Panc1 (cell line): ENCODE data around the gene NAA40. TPM values are rescaled to one million over a fixed set of nuclear protein-coding genes. Genes with fewer than 3 reads are reported as not detected.

Experiments
- ATAC-seq: fragments of 200-7000 bp; cut with Tn5 transposase; 2 replicates; pipeline ENCODE4 v1.9.1; 2020; ENCODE audit warnings: mild to moderate bottlenecking, moderate library complexity
- BruUV-seq: library from RNA; stranded (reverse); fragments of 400-500 nt; replicated peaks from 2 replicates; lab custom pipeline; 2021; lab: Mats Ljungman, UMichigan
- CTCF ChIA-PET: fragments of 300-600 bp; sonication (Branson Sonifier 250); formaldehyde crosslinking; loops from one replicate; lab custom pipeline; 2022; ENCODE audit warnings: antibody characterized with exemption; lab: Charles Lee
- POLR2A ChIA-PET: fragments of 300-600 bp; sonication (Branson Sonifier 250); formaldehyde crosslinking; loops from one replicate; lab custom pipeline; 2022; ENCODE audit warnings: antibody characterized with exemption; lab: Charles Lee
- DNase-seq: peaks from one replicate; pipeline ENCODE4 v3.0.0-alpha.2; 2010; ENCODE audit warnings: low read depth, low spot score
- H3K27ac ChIP-seq: 2 replicates; pipeline ENCODE4 v1.5.1; 2011; ENCODE audit warnings: mild to moderate bottlenecking, low read length, inconsistent platforms
- H3K27me3 ChIP-seq: fragments of 200-500 bp; sonication (Bioruptor generic); 2 replicates; pipeline ENCODE4 v1.6.0; 2014; ENCODE audit warnings: low read length, inconsistent platforms; ENCODE audit not compliant: control insufficient read depth, insufficient read depth
- H3K36me3 ChIP-seq: fragments of 200-500 bp; sonication (Bioruptor generic); 2 replicates; pipeline ENCODE4 v1.5.1; 2014; ENCODE audit warnings: inconsistent platforms, mild to moderate bottlenecking, low read length, moderate library complexity; ENCODE audit not compliant: control insufficient read depth, insufficient read depth
- H3K4me1 ChIP-seq: 2 replicates; pipeline ENCODE4 v1.5.1; 2011; ENCODE audit warnings: inconsistent platforms, mild to moderate bottlenecking, low read length, moderate library complexity; ENCODE audit not compliant: control insufficient read depth, insufficient read depth
- H3K4me3 ChIP-seq, 2 experiments: 2 replicates each; pipeline ENCODE4 v1.5.1; 2011 to 2012; ENCODE audit warnings: low read depth in 2 of 2, low read length in 2 of 2, mild to moderate bottlenecking in 2 of 2, inconsistent platforms in 1 of 2, moderate library complexity in 1 of 2
- H3K9me3 ChIP-seq: fragments of 200-500 bp; sonication (Bioruptor generic); 2 replicates; pipeline ENCODE4 v1.5.1; 2014; ENCODE audit warnings: low read depth, mild to moderate bottlenecking, inconsistent platforms, low read length, moderate library complexity; ENCODE audit not compliant: control insufficient read depth, insufficient read depth
- POLR2AphosphoS5 ChIP-seq: IDR thresholded peaks from 2 replicates; pipeline ENCODE4 v1.6.1; 2012; ENCODE audit warnings: mild to moderate bottlenecking, low read depth, low read length, moderate library complexity
- SIN3A ChIP-seq: IDR thresholded peaks from 2 replicates; pipeline ENCODE4 v1.6.1; 2012; ENCODE audit warnings: low read depth, mild to moderate bottlenecking, low read length, moderate library complexity, borderline replicate concordance; ENCODE audit not compliant: insufficient read depth
- TCF7L2 ChIP-seq: IDR thresholded peaks from 2 replicates; pipeline ENCODE4 v1.6.1; 2011; ENCODE audit warnings: mild to moderate bottlenecking, low read depth, low read length, inconsistent platforms
- in situ Hi-C: cut with HindIII; loops from 2 replicates; pipeline ENCODE4 v1.10.0; 2016; ENCODE audit warnings: low sequenced_read_pairs, low pct_unique_long_range_greater_than_20kb
- intact Hi-C: fragments of 100-400 bp; cut with micrococcal nuclease; formaldehyde crosslinking; loops from one replicate; pipeline ENCODE4 v1.10.0; 2022; ENCODE audit not compliant: unreplicated experiment
- total RNA-seq: library from RNA; stranded (reverse); gene quantifications from one replicate; pipeline ENCODE4 v1.2.1, GENCODE V29; 2021; ENCODE audit not compliant: unreplicated experiment
- TF ChIP-seq, protein P1 (sequence below): fragments of 450-650 bp; IDR thresholded peaks from 2 replicates; pipeline ENCODE4 v1.5.1; 2017; ENCODE audit warnings: mild to moderate bottlenecking
- TF ChIP-seq, protein P2 (sequence below), 2 experiments: IDR thresholded peaks; 2 replicates each; pipeline ENCODE4 v1.6.1; 2011 to 2012; ENCODE audit warnings: low read depth in 2 of 2, control low read depth in 1 of 2, low read length in 1 of 2, mild to moderate bottlenecking in 1 of 2, moderate library complexity in 1 of 2; ENCODE audit not compliant: insufficient read depth in 1 of 2

NAA40 gene
- total RNA-seq, 1 experiment from 2014 or later: 43.2 TPM

DNA sequence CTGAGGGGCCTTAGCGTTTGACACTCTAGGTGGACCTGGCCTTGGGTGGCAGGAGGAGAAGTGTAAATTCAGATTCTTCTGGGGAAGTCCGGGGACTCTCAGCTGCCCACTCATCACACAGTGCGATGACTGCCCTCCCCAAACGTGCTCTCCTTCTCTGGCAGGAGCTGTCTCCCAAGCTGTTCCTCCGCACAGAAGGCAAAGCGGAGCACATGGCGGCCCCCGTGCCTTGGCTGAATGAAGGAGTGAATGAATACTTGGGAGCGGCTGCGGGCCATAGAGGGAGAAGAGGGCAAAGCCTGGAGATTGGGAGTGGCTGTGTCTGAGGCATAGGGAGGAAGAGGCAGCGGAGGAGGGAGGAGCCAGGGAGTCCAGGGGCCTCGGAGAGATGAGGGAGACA, 6.9 kb upstream of the NAA40 start:
- H3K27ac ChIP-seq: no peak overlapping the region
- no peak for DNase-seq
- in situ Hi-C loops: no loop called here
- TF ChIP-seq TCF7L2: no peak
- TF ChIP-seq, protein P1, sequence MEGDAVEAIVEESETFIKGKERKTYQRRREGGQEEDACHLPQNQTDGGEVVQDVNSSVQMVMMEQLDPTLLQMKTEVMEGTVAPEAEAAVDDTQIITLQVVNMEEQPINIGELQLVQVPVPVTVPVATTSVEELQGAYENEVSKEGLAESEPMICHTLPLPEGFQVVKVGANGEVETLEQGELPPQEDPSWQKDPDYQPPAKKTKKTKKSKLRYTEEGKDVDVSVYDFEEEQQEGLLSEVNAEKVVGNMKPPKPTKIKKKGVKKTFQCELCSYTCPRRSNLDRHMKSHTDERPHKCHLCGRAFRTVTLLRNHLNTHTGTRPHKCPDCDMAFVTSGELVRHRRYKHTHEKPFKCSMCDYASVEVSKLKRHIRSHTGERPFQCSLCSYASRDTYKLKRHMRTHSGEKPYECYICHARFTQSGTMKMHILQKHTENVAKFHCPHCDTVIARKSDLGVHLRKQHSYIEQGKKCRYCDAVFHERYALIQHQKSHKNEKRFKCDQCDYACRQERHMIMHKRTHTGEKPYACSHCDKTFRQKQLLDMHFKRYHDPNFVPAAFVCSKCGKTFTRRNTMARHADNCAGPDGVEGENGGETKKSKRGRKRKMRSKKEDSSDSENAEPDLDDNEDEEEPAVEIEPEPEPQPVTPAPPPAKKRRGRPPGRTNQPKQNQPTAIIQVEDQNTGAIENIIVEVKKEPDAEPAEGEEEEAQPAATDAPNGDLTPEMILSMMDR: no peak
- TF ChIP-seq, protein P2, sequence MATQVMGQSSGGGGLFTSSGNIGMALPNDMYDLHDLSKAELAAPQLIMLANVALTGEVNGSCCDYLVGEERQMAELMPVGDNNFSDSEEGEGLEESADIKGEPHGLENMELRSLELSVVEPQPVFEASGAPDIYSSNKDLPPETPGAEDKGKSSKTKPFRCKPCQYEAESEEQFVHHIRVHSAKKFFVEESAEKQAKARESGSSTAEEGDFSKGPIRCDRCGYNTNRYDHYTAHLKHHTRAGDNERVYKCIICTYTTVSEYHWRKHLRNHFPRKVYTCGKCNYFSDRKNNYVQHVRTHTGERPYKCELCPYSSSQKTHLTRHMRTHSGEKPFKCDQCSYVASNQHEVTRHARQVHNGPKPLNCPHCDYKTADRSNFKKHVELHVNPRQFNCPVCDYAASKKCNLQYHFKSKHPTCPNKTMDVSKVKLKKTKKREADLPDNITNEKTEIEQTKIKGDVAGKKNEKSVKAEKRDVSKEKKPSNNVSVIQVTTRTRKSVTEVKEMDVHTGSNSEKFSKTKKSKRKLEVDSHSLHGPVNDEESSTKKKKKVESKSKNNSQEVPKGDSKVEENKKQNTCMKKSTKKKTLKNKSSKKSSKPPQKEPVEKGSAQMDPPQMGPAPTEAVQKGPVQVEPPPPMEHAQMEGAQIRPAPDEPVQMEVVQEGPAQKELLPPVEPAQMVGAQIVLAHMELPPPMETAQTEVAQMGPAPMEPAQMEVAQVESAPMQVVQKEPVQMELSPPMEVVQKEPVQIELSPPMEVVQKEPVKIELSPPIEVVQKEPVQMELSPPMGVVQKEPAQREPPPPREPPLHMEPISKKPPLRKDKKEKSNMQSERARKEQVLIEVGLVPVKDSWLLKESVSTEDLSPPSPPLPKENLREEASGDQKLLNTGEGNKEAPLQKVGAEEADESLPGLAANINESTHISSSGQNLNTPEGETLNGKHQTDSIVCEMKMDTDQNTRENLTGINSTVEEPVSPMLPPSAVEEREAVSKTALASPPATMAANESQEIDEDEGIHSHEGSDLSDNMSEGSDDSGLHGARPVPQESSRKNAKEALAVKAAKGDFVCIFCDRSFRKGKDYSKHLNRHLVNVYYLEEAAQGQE (IDR thresholded peaks at IDR 0.05; ENCODE audit: insufficient read depth in 1 of 2, low read depth in 2 of 2, low read length in 1 of 2): no peak
- TF ChIP-seq POLR2AphosphoS5: no peak
- no peak for TF ChIP-seq SIN3A
- no peaks in the 10 kb centered on the region for H3K4me1 ChIP-seq
- no peak overlapping the region for H3K4me3 ChIP-seq
- H3K27me3 ChIP-seq: no peaks in the 10 kb centered on the region
- BruUV-seq: no TSS peak
- H3K36me3 ChIP-seq: no peaks in the 10 kb centered on the region
- CTCF ChIA-PET: interaction anchor here (0.7 to 1.1 kb wide), 2 partner anchors 94 to 187 kb away, joined by 4 to 7 read pairs; no protein-coding TSS in a partner anchor
- intact Hi-C loops: no loop called here
- H3K9me3 ChIP-seq: no peaks in the 10 kb centered on the region
- POLR2A ChIA-PET: no interaction called here
- no peak for ATAC-seq

DNA sequence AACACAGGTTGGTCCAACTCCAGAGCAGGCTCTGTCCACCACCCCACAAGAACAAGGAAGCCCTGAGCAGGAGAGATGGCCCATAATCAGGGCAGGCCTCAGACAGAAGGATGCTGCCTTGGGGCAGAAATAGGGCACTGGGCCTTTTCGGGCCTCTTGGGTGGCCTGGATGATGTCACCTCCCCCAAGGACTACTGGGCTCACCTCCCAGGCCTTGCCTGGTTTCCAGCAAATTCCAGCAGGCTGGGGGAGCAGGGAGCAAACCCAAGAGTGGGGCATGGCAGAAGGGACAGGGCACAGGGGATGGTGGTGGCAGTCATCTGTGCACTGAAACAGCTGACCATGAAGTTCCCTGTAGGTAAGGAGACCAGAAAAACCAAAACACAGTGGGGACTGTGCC, 5.3 kb upstream of the NAA40 start:
- no peaks in the 10 kb centered on the region for H3K27me3 ChIP-seq
- ATAC-seq (no peak), DNase-seq (no peak)
- ChIA-PET CTCF (no interaction called here), POLR2A (no interaction called here)
- intact Hi-C loops: no loop called here
- no peak overlapping the region for H3K27ac ChIP-seq
- peaks cover 2% of the 10 kb centered on the region; the same call in 1 of the 2 replicates for H3K4me1 ChIP-seq
- H3K9me3 ChIP-seq: no peaks in the 10 kb centered on the region
- TF ChIP-seq POLR2AphosphoS5: no peak
- TF ChIP-seq, protein P1: no peak
- in situ Hi-C loops: no loop called here
- no TSS peak for BruUV-seq
- H3K4me3 ChIP-seq: no peak overlapping the region
- no peaks in the 10 kb centered on the region for H3K36me3 ChIP-seq
